ENCODE results near the gene PSORS1C1. TPM values are rescaled to one million over a fixed set of nuclear protein-coding genes. Genes with fewer than 3 reads are reported as not detected.
A peak's percentile ranks its signal among the peaks of the same experiment; 100 is the strongest.

The PSORS1C1 gene
- polyA plus RNA-seq, 1 donor (not counting 4 experiments of a cell fraction or from before 2014, with no cell fraction given), result 5.7 TPM

DNA sequence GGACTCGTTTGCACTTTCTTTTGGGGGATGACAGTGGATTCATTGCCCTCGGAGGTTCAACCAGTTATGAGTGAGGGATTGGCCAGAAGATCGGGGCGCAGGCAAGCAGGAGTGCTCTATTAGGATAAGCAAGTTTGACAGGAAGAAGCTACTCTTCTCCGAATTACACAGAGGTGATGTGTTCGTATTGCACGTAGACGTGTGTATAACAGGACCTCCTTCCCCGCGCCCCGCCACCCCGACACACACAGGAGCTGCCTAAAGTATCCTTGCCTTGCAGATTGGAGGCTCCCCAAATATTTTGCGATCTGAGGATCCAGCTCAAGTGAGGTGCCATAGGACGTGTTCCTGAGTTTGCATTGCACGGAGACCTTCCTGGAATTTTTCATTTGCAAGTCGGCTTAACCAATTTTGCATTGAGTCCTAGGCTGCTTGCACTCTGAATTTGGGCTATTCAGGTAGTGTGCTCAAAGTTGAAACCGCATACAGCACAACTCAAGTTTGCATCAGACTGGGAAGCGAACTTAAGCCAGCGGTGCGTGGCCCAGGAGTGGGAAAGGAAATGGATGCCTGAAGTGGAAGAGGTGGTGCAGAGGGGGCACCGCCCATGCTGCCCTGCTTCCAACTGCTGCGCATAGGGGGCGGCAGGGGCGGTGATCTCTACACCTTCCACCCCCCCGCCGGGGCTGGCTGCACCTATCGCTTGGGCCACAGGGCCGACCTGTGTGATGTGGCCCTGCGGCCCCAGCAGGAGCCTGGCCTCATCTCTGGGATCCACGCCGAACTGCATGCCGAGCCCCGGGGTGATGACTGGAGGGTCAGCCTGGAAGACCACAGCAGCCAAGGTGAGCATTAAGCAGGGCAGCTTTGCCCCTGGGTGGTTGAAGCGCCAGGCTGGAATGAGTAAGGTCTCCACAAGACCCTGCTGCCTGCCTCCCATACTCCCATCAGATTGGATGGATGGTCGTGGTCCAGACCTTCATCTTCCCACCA, 44.6 kb downstream of the PSORS1C1 start:
- Histone ChIP-seq H3K4me2 (ENCODE audit: control insufficient read depth, extremely low read depth, insufficient read depth, low read depth, low read length) (peak overlapping the region; percentile 94), H4K20me1 (ENCODE audit: control insufficient read depth, extremely low read depth, insufficient read depth, low read length) (no peaks in the 10 kb centered on the region), H3K36me3 (ENCODE audit: control insufficient read depth in 2 of 2, extremely low read depth in 1 of 2, insufficient read depth in 2 of 2, low read length in 2 of 2) (peaks cover 0 to 2% of the 10 kb centered on the region in 2 experiments), H3K9ac (ENCODE audit: control insufficient read depth, extremely low read depth, insufficient read depth, low read length) (peak overlapping the region; percentile 75), H3K9me1 (ENCODE audit: control insufficient read depth, extremely low read depth, insufficient read depth, low read length) (no peaks in the 10 kb centered on the region), H3K79me2 (ENCODE audit: control insufficient read depth, insufficient read depth, low read length) (peaks cover 10% of the 10 kb centered on the region), H3K27ac (ENCODE audit: control insufficient read depth, insufficient read depth, low read length) (peak overlapping the region; percentile 23), H2AFZ (ENCODE audit: control insufficient read depth, low read length) (peak overlapping the region; percentile 58), H3K4me1 (ENCODE audit: control insufficient read depth, extremely low read depth, insufficient read depth, low read length) (peaks cover 15% of the 10 kb centered on the region), H3K9me3 (ENCODE audit: control insufficient read depth, low read depth, low read length) (no peaks in the 10 kb centered on the region), H3K4me3 (ENCODE audit: control insufficient read depth in 2 of 3, extremely low read depth in 1 of 3, insufficient read depth in 2 of 3, low read depth in 1 of 3, low read length in 3 of 3) (peak overlapping the region; percentile 55 to 94 (median 79)), H3K27me3 (ENCODE audit: control insufficient read depth, extremely low read depth, insufficient read depth, low read length) (no peaks in the 10 kb centered on the region)
- FAIRE-seq (no peak), DNase-seq (ENCODE audit: low read depth, low spot score) (no peak)
- dilution Hi-C loops (cut with MboI; ENCODE audit: extremely low pct_ligation_motif_present, low sequenced_read_pairs), result no loop called here
- TF ChIP-seq EZH2 (IDR thresholded peaks at IDR 0.05; ENCODE audit: low read length), result no peak
- TF ChIP-seq, protein P1, sequence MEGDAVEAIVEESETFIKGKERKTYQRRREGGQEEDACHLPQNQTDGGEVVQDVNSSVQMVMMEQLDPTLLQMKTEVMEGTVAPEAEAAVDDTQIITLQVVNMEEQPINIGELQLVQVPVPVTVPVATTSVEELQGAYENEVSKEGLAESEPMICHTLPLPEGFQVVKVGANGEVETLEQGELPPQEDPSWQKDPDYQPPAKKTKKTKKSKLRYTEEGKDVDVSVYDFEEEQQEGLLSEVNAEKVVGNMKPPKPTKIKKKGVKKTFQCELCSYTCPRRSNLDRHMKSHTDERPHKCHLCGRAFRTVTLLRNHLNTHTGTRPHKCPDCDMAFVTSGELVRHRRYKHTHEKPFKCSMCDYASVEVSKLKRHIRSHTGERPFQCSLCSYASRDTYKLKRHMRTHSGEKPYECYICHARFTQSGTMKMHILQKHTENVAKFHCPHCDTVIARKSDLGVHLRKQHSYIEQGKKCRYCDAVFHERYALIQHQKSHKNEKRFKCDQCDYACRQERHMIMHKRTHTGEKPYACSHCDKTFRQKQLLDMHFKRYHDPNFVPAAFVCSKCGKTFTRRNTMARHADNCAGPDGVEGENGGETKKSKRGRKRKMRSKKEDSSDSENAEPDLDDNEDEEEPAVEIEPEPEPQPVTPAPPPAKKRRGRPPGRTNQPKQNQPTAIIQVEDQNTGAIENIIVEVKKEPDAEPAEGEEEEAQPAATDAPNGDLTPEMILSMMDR (optimal IDR thresholded peaks at IDR 0.05 in 1 of 3, IDR thresholded peaks at IDR 0.05 in 1 of 3, conservative IDR thresholded peaks at IDR 0.05 in 1 of 3; ENCODE audit: extremely low read depth in 1 of 3, insufficient read depth in 2 of 3, low read length in 3 of 3), result peak in 1 of 3 experiments; percentile 39

DNA sequence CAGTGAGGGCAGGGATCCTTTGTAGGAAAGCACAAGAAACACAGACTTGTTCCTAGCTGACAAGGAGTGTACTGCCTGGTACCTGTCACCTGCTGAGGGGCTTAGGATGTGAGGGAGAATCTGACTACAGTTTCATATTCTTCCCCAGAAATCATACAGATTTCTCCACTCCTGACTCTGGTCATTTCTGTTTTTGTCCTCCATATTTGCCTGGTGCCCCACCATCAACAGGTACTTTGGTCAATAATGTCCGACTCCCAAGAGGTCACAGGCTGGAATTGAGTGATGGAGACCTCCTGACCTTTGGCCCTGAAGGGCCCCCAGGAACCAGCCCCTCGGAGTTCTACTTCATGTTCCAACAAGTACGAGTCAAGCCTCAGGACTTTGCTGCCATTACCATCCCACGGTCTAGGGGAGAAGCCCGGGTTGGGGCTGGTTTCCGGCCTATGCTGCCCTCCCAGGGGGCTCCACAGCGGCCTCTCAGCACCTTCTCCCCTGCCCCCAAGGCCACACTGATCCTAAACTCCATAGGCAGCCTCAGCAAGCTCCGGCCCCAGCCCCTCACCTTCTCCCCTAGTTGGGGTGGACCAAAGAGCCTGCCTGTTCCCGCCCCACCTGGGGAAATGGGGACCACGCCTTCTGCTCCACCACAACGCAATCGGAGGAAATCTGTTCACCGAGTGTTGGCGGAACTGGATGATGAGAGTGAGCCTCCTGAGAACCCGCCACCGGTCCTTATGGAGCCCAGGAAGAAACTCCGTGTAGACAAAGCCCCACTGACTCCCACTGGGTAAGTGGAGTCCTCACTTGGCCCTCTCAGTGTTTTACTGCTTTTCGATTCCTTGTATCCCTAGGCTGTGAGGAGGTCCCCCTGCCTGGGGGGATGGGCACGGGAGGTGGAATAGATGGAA, 46.9 kb downstream of the PSORS1C1 start:
- dilution Hi-C loops (cut with MboI; ENCODE audit: extremely low pct_ligation_motif_present, low sequenced_read_pairs), result no loop called here
- Histone ChIP-seq H3K4me3 (ENCODE audit: control insufficient read depth in 2 of 3, extremely low read depth in 1 of 3, insufficient read depth in 2 of 3, low read depth in 1 of 3, low read length in 3 of 3) (no peak overlapping the region), H3K9me1 (ENCODE audit: control insufficient read depth, extremely low read depth, insufficient read depth, low read length) (no peaks in the 10 kb centered on the region), H3K79me2 (ENCODE audit: control insufficient read depth, insufficient read depth, low read length) (peaks cover 10% of the 10 kb centered on the region), H4K20me1 (ENCODE audit: control insufficient read depth, extremely low read depth, insufficient read depth, low read length) (no peaks in the 10 kb centered on the region), H2AFZ (ENCODE audit: control insufficient read depth, low read length) (no peak overlapping the region), H3K4me1 (ENCODE audit: control insufficient read depth, extremely low read depth, insufficient read depth, low read length) (peaks cover 15% of the 10 kb centered on the region), H3K9ac (ENCODE audit: control insufficient read depth, extremely low read depth, insufficient read depth, low read length) (no peak overlapping the region), H3K36me3 (ENCODE audit: control insufficient read depth in 2 of 2, extremely low read depth in 1 of 2, insufficient read depth in 2 of 2, low read length in 2 of 2) (peaks cover 0 to 3% of the 10 kb centered on the region in 2 experiments), H3K4me2 (ENCODE audit: control insufficient read depth, extremely low read depth, insufficient read depth, low read depth, low read length) (no peak overlapping the region), H3K27me3 (ENCODE audit: control insufficient read depth, extremely low read depth, insufficient read depth, low read length) (no peaks in the 10 kb centered on the region), H3K9me3 (ENCODE audit: control insufficient read depth, low read depth, low read length) (no peaks in the 10 kb centered on the region), H3K27ac (ENCODE audit: control insufficient read depth, insufficient read depth, low read length) (no peak overlapping the region)
- no peak for FAIRE-seq
- DNase-seq (ENCODE audit: low read depth, low spot score), result no peak
- TF ChIP-seq EZH2 (IDR thresholded peaks at IDR 0.05; ENCODE audit: low read length), result no peak
- TF ChIP-seq, protein P1 (optimal IDR thresholded peaks at IDR 0.05 in 1 of 3, IDR thresholded peaks at IDR 0.05 in 1 of 3, conservative IDR thresholded peaks at IDR 0.05 in 1 of 3; ENCODE audit: extremely low read depth in 1 of 3, insufficient read depth in 2 of 3, low read length in 3 of 3), result no peak

All from keratinocyte (primary cell).